Smooth muscle cell (in vitro differentiated cells): Measurements from ENCODE around the gene LGALS7B. TPM values are rescaled to one million over a fixed set of nuclear protein-coding genes. Genes with fewer than 3 reads are reported as not detected.

Source experiments
- DNase-seq: peaks from one replicate; lab custom pipeline; 2025; ENCODE audit not compliant: unreplicated experiment; lab: John Stamatoyannopoulos, UW
- H2AFZ ChIP-seq: fragments of 200-600 bp; sonication (generic); 2 replicates; pipeline ENCODE4 v1.6.0; 2016; ENCODE audit warnings: antibody characterized with exemption, low read depth, mild to moderate bottlenecking
- H3F3A ChIP-seq: fragments of 200-600 bp; sonication (generic); 2 replicates; pipeline ENCODE4 v1.6.0; 2017; ENCODE audit warnings: antibody characterized with exemption, low read depth
- H3K27ac ChIP-seq: fragments of 200-600 bp; sonication (generic); 2 replicates; pipeline ENCODE4 v1.5.1; 2016; ENCODE audit warnings: low read depth, mild to moderate bottlenecking
- H3K27me3 ChIP-seq: fragments of 200-600 bp; sonication (generic); 2 replicates; pipeline ENCODE4 v1.6.1; 2016; ENCODE audit warnings: low read depth, mild to moderate bottlenecking
- H3K36me3 ChIP-seq: fragments of 200-600 bp; sonication (generic); 2 replicates; pipeline ENCODE4 v1.5.1; 2016; ENCODE audit warnings: low read depth
- H3K4me1 ChIP-seq: fragments of 200-600 bp; sonication (generic); 2 replicates; pipeline ENCODE4 v1.5.1; 2016; ENCODE audit warnings: low read depth
- H3K4me2 ChIP-seq: fragments of 200-600 bp; sonication (generic); 2 replicates; pipeline ENCODE4 v1.6.0; 2016; ENCODE audit warnings: mild to moderate bottlenecking
- H3K4me3 ChIP-seq: fragments of 200-600 bp; sonication (generic); 2 replicates; pipeline ENCODE4 v1.5.1; 2016; ENCODE audit warnings: mild to moderate bottlenecking
- H3K79me2 ChIP-seq: fragments of 200-600 bp; sonication (generic); 2 replicates; pipeline ENCODE4 v1.6.0; 2016; ENCODE audit warnings: low read depth, mild to moderate bottlenecking
- H3K9ac ChIP-seq: fragments of 200-600 bp; sonication (generic); 2 replicates; pipeline ENCODE4 v1.6.0; 2016; ENCODE audit warnings: low read depth
- H3K9me3 ChIP-seq: fragments of 200-600 bp; sonication (generic); replicated peaks from 2 replicates; pipeline ENCODE4 v1.5.1; 2016; ENCODE audit warnings: low read depth
- H4K20me1 ChIP-seq: fragments of 200-600 bp; sonication (generic); 2 replicates; pipeline ENCODE4 v1.6.0; 2016; ENCODE audit warnings: low read depth
- CTCF ChIP-seq: fragments of 200-600 bp; sonication (generic); IDR thresholded peaks from 2 replicates; pipeline ENCODE4 v1.5.1; 2017; ENCODE audit warnings: borderline replicate concordance, mild to moderate bottlenecking, antibody characterized with exemption; ENCODE audit not compliant: insufficient read depth, poor library complexity, severe bottlenecking
- WGBS: methylation state at CpG from one replicate; pipeline ENCODE4 v1.1.7; 2016; ENCODE audit warnings: low lambda C conversion rate; 5-methylcytosine and 5-hydroxymethylcytosine counted together
- polyA plus RNA-seq: library from polyadenylated mRNA; unstranded; fragments of >200 nt; fragmentation: Nextera tagmentation; extraction: Ambion mirVana; gene quantifications from 2 replicates; pipeline ENCODE4 v1.2.1, GENCODE V29; 2016
- total RNA-seq: library from RNA; depleted of rRNA; stranded (reverse); fragments of >200 nt; gene quantifications from 2 replicates; pipeline ENCODE4 v1.2.3, GENCODE V29; 2014

The LGALS7B gene
- total and polyA plus RNA-seq, 2 experiments from 2014 or later = not detected

GRCh38 chr19:38808741-38809140 is 19.7 kb downstream of the LGALS7B start:
- Histone ChIP-seq H3F3A (no peaks in the 10 kb centered on the region), H4K20me1 (no peaks in the 10 kb centered on the region), H3K27ac (no peak overlapping the region), H3K79me2 (no peaks in the 10 kb centered on the region), H3K4me1 (no peaks in the 10 kb centered on the region), H3K27me3 (no peaks in the 10 kb centered on the region), H3K9ac (no peak overlapping the region), H3K4me2 (no peak overlapping the region), H3K4me3 (no peak overlapping the region), H3K36me3 (no peaks in the 10 kb centered on the region), H3K9me3 (no peaks in the 10 kb centered on the region), H2AFZ (no peak overlapping the region)
- TF ChIP-seq CTCF = no peak
- 92% methylated on average over 17 of the region's 17 CpGs for WGBS
- DNase-seq = no peak

- Histone ChIP-seq H3K27ac (no peak overlapping the region), H3K4me3 (no peak overlapping the region), H3K36me3 (no peaks in the 10 kb centered on the region), H3K4me2 (no peak overlapping the region), H3F3A (no peaks in the 10 kb centered on the region), H3K79me2 (no peaks in the 10 kb centered on the region), H3K9ac (no peak overlapping the region), H2AFZ (no peak overlapping the region), H3K4me1 (no peaks in the 10 kb centered on the region), H4K20me1 (no peaks in the 10 kb centered on the region), H3K9me3 (no peaks in the 10 kb centered on the region), H3K27me3 (no peaks in the 10 kb centered on the region)
- no peak for TF ChIP-seq CTCF
- DNase-seq = no peak
- WGBS = 98% methylated on average over 7 of the region's 8 CpGs
These were observed 20.7 kb downstream of the LGALS7B start for GRCh38 chr19:38809592-38810252.

GRCh38 chr19:38812009-38812840 is 23.2 kb downstream of the LGALS7B start:
- Histone ChIP-seq H3K36me3 (no peaks in the 10 kb centered on the region), H3K9ac (no peak overlapping the region), H3K27ac (no peak overlapping the region), H3K9me3 (no peaks in the 10 kb centered on the region), H3K79me2 (no peaks in the 10 kb centered on the region), H2AFZ (no peak overlapping the region), H3K4me1 (no peaks in the 10 kb centered on the region), H3F3A (no peaks in the 10 kb centered on the region), H3K4me3 (no peak overlapping the region), H4K20me1 (no peaks in the 10 kb centered on the region), H3K27me3 (no peaks in the 10 kb centered on the region), H3K4me2 (no peak overlapping the region)
- DNase-seq = no peak
- WGBS = 84% methylated on average over 18 of the region's 18 CpGs
- TF ChIP-seq CTCF = no peak
